Measurements from ENCODE around the gene SPIN1. TPM values are rescaled to one million over a fixed set of nuclear protein-coding genes. Genes with fewer than 3 reads are reported as not detected.
"Not testable (repeated sequence)": the region's sequence is repeated elsewhere in the genome, so short reads cannot be mapped to it uniquely, and the experiment has no call there.

SPIN1 gene
- total RNA-seq = 10 to 100 TPM; 37.7 to 39.0 TPM

GRCh38 chr9:88388203-88388885 is at the start of gene SPIN1:
TSS of gene SPIN1 (plus strand) at chr9:88388444. CDS start at chr9:88426540, 38,096 bp downstream.
- Mint-ChIP-seq H3K9me3 (no peaks in the 10 kb centered on the region), H3K4me1 (peaks cover 36% of the 10 kb centered on the region), H3K27me3 (no peaks in the 10 kb centered on the region), H3K36me3 (peaks cover 16% of the 10 kb centered on the region), H3K27ac (peak within 1 kb of the TSS; percentile 89), H3K4me3 (peak within 1 kb of the TSS; percentile 87)
- peak; percentile 90 for DNase-seq

DNA sequence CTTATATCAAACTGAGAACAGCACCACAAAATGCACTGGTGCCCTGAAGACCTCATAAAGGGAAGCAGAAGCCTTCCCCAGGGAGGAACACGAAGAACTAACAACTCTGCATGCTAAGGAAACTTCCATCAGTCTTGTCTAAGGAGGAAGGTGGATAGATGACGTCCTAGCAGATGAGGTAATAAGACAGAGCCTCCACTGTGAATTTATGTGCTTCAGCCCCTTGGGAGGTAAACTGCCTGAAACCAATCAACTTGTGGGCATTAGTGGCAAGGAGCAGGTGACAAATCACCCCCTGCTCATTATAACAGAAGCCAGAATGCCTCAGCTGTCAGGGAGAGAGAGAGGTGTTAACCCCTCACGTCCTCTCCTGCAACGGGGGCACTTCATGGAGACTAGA is 48.9 kb upstream of the SPIN1 start:
- H3K27ac Mint-ChIP-seq = no peak overlapping the region

DNA sequence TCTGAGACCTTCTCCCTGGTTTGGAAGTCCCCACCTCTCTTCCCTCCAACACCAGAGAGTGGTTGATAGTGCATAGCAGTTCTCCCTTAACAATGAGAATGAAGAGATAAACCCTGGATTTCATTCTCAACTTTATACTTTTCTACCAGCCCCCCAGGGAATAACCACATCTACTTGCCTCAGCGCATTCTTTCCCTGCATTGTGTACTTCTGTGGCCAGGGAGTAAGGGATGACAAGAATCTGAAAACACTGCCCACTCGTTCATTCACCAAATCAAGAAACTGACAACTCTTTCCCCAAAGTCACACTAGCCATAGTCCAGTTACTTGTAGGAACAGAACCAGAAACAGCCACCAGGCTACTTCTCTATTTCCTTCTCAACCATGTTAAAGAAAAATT is 46.0 kb upstream of the SPIN1 start:
- no peaks in the 10 kb centered on the region for H3K27me3 Mint-ChIP-seq
- no peak overlapping the region for H3K27ac Mint-ChIP-seq
- no peaks in the 10 kb centered on the region for H3K4me1 Mint-ChIP-seq
- peaks cover 1% of the 10 kb centered on the region for H3K9me3 Mint-ChIP-seq
- H3K36me3 Mint-ChIP-seq = no peaks in the 10 kb centered on the region
- no peak for DNase-seq
- no peak overlapping the region for H3K4me3 Mint-ChIP-seq

More for the DNA sequence above, 48.9 kb upstream of the SPIN1 start:
- no peak for DNase-seq
- H3K36me3 Mint-ChIP-seq = no peaks in the 10 kb centered on the region
- peaks cover 1% of the 10 kb centered on the region for H3K9me3 Mint-ChIP-seq
- H3K27me3 Mint-ChIP-seq = no peaks in the 10 kb centered on the region
- no peaks in the 10 kb centered on the region for H3K4me1 Mint-ChIP-seq
- H3K4me3 Mint-ChIP-seq = no peak overlapping the region

GRCh38 chr9:88344013-88344412 is 44.2 kb upstream of the SPIN1 start:
- Mint-ChIP-seq H3K27me3 (no peaks in the 10 kb centered on the region), H3K9me3 (peaks cover 1% of the 10 kb centered on the region), H3K36me3 (no peaks in the 10 kb centered on the region), H3K4me1 (no peaks in the 10 kb centered on the region), H3K27ac (no peak overlapping the region), H3K4me3 (no peak overlapping the region)
- no peak for DNase-seq

- not testable (repeated sequence) for H3K4me3 Mint-ChIP-seq, H3K27me3 Mint-ChIP-seq, H3K4me1 Mint-ChIP-seq, H3K36me3 Mint-ChIP-seq, DNase-seq, H3K27ac Mint-ChIP-seq, H3K9me3 Mint-ChIP-seq
Observed at GRCh38 chr9:88350354-88350753, 37.9 kb upstream of the SPIN1 start.

DNA sequence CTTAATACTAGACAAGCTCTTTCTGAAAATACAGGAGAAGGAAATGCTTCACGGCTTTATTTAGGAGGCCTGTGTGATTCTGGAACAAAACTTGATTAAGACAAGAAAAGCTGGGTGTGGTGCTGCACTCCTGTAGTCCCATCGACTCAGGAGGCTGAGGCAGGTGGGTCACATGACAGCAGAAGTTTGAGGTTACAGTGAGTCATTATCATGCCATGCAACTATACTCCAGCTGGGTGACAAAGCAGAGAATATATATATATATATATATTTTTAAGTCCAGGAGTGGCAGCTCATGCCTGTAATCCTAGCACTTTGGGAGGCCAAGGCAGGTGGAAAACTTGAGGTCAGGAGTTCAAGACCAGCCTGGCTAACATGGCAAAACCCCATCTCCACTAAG is 33.1 kb upstream of the SPIN1 start:
- Mint-ChIP-seq H3K27ac (no peak overlapping the region), H3K9me3 (peaks cover 14% of the 10 kb centered on the region), H3K27me3 (no peaks in the 10 kb centered on the region), H3K4me1 (peaks cover 1% of the 10 kb centered on the region), H3K4me3 (no peak overlapping the region), H3K36me3 (peaks cover 2% of the 10 kb centered on the region)
- DNase-seq = no peak

GRCh38 chr9:88357250-88357649 is 31.0 kb upstream of the SPIN1 start:
- DNase-seq, H3K36me3 Mint-ChIP-seq, H3K27me3 Mint-ChIP-seq, H3K4me3 Mint-ChIP-seq, H3K4me1 Mint-ChIP-seq, H3K27ac Mint-ChIP-seq: not testable (repeated sequence)
- peaks cover 14% of the 10 kb centered on the region for H3K9me3 Mint-ChIP-seq

GRCh38 chr9:88358723-88359122 is 29.5 kb upstream of the SPIN1 start:
- peaks cover 1% of the 10 kb centered on the region for H3K4me1 Mint-ChIP-seq
- peaks cover 13% of the 10 kb centered on the region for H3K9me3 Mint-ChIP-seq
- DNase-seq = no peak
- no peak overlapping the region for H3K27ac Mint-ChIP-seq
- H3K27me3 Mint-ChIP-seq = no peaks in the 10 kb centered on the region
- peaks cover 2% of the 10 kb centered on the region for H3K36me3 Mint-ChIP-seq
- no peak overlapping the region for H3K4me3 Mint-ChIP-seq

DNA sequence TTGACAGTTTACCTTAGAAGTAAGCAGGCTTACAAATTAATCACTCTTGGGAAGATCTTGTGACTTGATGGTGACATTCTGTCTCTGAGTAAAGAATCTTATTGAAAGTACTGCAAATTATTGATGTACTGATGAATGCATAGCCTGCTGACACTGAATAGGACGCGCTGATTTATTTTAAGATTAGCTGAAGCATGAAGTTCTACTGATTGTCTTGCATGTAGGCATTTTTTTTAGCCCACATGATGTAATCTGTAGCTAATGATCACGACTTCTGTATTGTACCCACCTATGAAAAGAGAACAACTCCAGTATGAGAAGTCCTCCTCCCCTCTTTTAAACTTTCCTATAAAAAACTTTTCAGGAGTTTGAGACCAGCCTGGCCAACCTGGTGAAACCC is 28.3 kb upstream of the SPIN1 start:
- Mint-ChIP-seq H3K9me3 (peaks cover 7% of the 10 kb centered on the region), H3K27ac (no peak overlapping the region), H3K4me3 (no peak overlapping the region), H3K4me1 (peaks cover 1% of the 10 kb centered on the region), H3K27me3 (no peaks in the 10 kb centered on the region), H3K36me3 (peaks cover 2% of the 10 kb centered on the region)
- no peak for DNase-seq

- peaks cover 8% of the 10 kb centered on the region for H3K36me3 Mint-ChIP-seq
- no peak for DNase-seq
- no peak overlapping the region for H3K27ac Mint-ChIP-seq
- H3K27me3 Mint-ChIP-seq = no peaks in the 10 kb centered on the region
- H3K4me1 Mint-ChIP-seq = no peaks in the 10 kb centered on the region
- H3K9me3 Mint-ChIP-seq = peaks cover 4% of the 10 kb centered on the region
- H3K4me3 Mint-ChIP-seq = no peak overlapping the region
Observed at GRCh38 chr9:88362681-88363080, 25.6 kb upstream of the SPIN1 start.

GRCh38 chr9:88363661-88364060 is 24.6 kb upstream of the SPIN1 start:
- Mint-ChIP-seq H3K27me3 (no peaks in the 10 kb centered on the region), H3K36me3 (peaks cover 8% of the 10 kb centered on the region), H3K4me1 (no peaks in the 10 kb centered on the region), H3K4me3 (no peak overlapping the region), H3K9me3 (peaks cover 5% of the 10 kb centered on the region), H3K27ac (no peak overlapping the region)
- no peak for DNase-seq

- no peak overlapping the region for H3K27ac Mint-ChIP-seq
- peaks cover 6% of the 10 kb centered on the region for H3K9me3 Mint-ChIP-seq
- peaks cover 8% of the 10 kb centered on the region for H3K36me3 Mint-ChIP-seq
- no peaks in the 10 kb centered on the region for H3K27me3 Mint-ChIP-seq
- no peaks in the 10 kb centered on the region for H3K4me1 Mint-ChIP-seq
- DNase-seq = no peak
- H3K4me3 Mint-ChIP-seq = no peak overlapping the region
Observed at GRCh38 chr9:88364706-88365105, 23.5 kb upstream of the SPIN1 start.

DNA sequence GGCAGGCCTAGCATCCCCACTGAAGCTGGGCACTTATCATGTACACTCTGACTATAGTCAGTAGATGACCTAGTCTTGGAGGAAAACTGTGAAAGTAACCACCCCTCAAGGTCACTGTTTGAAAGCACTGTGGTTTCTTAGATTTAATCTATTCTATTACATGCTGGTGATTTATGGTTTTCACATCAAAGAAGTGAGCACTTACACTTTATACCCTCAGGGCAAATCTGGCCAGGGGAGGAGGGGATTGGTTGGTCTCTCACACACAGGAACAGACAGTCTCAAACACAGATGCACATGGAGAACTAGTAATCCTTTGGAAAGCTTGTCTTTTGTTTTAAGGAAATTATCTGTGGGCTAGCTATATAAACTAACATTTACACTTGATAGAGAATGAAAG is 17.9 kb upstream of the SPIN1 start:
- H3K36me3 Mint-ChIP-seq = peaks cover 8% of the 10 kb centered on the region
- no peak overlapping the region for H3K4me3 Mint-ChIP-seq
- H3K27me3 Mint-ChIP-seq = peaks cover 4% of the 10 kb centered on the region
- DNase-seq = no peak
- H3K4me1 Mint-ChIP-seq = no peaks in the 10 kb centered on the region
- peaks cover 6% of the 10 kb centered on the region for H3K9me3 Mint-ChIP-seq
- H3K27ac Mint-ChIP-seq = no peak overlapping the region

DNA sequence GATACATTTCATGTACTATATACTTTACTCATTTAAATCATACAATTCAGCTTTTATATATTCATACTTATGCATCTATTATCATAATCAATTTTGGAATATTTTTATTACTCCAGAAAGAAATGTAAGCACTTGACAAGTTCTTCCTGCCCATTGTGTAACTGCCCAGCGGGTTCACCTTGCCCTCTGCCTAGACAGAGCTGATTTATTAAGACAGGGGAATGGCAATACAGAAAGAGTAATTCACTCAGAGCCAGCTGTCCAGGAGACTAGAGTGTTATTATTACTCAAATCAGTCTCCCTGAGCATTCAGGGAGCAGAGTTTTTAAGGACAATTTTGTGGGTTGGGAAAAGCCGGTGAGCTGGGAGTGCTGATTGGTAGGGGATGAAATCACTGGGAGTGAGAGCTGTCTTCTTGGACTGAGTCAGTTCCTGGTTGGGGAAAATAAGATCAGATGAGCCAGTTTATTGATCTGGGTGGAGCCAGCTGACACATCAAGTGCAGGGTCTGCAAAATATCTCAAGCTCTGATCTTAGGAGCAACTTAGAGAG is 16.1 kb upstream of the SPIN1 start:
- peaks cover 4% of the 10 kb centered on the region for H3K27me3 Mint-ChIP-seq
- H3K27ac Mint-ChIP-seq = no peak overlapping the region
- H3K4me3 Mint-ChIP-seq = no peak overlapping the region
- no peaks in the 10 kb centered on the region for H3K4me1 Mint-ChIP-seq
- peaks cover 4% of the 10 kb centered on the region for H3K36me3 Mint-ChIP-seq
- no peak for DNase-seq
- H3K9me3 Mint-ChIP-seq = peaks cover 6% of the 10 kb centered on the region

- Mint-ChIP-seq H3K9me3 (peaks cover 1% of the 10 kb centered on the region), H3K27me3 (peaks cover 4% of the 10 kb centered on the region), H3K27ac (no peak overlapping the region), H3K4me3 (no peak overlapping the region), H3K36me3 (no peaks in the 10 kb centered on the region), H3K4me1 (no peaks in the 10 kb centered on the region)
- DNase-seq = no peak
Observed at GRCh38 chr9:88373045-88373444, 15.2 kb upstream of the SPIN1 start.

- Mint-ChIP-seq H3K9me3 (no peaks in the 10 kb centered on the region), H3K27ac (no peak overlapping the region), H3K4me1 (no peaks in the 10 kb centered on the region), H3K36me3 (no peaks in the 10 kb centered on the region), H3K27me3 (peaks cover 4% of the 10 kb centered on the region), H3K4me3 (no peak overlapping the region)
- DNase-seq = no peak
Observed at GRCh38 chr9:88378317-88378716, 9.9 kb upstream of the SPIN1 start.
